Measurements from ENCODE around the gene SCG3.

The SCG3 gene

GRCh38 chr15:51678096-51678495, 3.2 kb upstream of the SCG3 start:
- no peak for DNase-seq (ENCODE audit: low read depth)

GRCh38 chr15:51680321-51680720, 982 bp upstream of the SCG3 start:
- no peak for DNase-seq (ENCODE audit: low read depth)

DNA sequence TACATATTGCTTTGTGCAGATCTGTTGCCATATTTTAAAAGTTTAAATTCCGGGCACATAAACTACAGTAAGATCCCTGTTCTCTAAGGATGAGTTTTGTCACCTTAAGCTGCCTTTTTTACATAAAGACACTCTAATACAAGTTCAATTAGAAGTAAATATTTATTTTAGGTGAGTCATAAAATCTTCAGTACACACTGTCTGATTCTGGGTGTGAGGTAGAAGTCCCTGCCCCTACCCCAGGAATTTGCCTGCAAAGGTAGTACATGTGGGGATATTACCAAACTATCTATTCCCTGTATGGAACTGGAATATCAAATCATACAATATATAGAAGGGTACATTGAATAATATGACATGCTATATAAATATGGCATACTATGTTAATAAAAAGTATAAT, 6.3 kb downstream of the SCG3 start:
- DNase-seq (ENCODE audit: low read depth): no peak

DNA sequence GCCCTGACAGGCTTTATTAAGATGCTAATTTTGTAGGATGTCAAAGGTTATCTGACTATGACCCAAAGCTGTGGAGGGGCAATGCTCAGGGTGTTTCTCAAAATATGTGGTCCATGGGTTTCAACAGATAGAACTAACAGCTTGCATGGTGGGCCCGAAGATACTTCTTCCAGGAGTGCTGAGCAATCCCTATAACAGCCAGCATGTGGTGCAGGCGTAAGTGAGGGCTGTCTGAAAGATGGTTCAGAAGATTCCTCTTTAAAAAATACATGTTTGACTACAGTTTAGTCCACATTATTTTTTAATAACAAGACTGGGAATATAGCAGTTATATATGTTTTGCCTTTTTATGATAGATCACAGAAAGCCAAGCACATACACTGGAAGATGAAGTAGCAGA, 7.6 kb downstream of the SCG3 start:
- DNase-seq (ENCODE audit: low read depth): no peak

- DNase-seq (ENCODE audit: low read depth): no peak
These were observed 10.9 kb downstream of the SCG3 start for GRCh38 chr15:51692154-51692553.

- no peak for DNase-seq (ENCODE audit: low read depth)
These were observed 15.3 kb downstream of the SCG3 start for GRCh38 chr15:51696566-51696965.

GRCh38 chr15:51697163-51697562, 15.9 kb downstream of the SCG3 start:
- no peak for DNase-seq (ENCODE audit: low read depth)

GRCh38 chr15:51699373-51699772, 18.1 kb downstream of the SCG3 start:
- no peak for DNase-seq (ENCODE audit: low read depth)

DNA sequence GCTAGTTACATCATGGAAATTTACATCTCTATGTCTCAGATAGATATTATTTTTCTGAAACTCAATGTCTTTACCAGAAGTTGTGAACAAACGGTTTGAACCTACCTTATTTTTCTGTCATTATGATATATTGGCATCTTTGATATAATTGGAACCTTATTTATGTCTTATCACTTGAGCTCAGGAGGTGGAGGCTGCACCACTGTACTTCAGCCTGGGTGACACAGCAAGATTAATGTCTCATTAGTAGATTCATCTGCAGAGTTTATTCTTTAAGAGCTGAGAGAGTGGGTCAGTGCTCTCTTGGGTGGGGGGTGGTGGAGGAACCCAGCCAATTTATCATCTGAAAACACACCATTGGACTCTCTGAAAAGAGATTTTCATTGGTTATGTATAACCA, 21.4 kb downstream of the SCG3 start:
- no peak for DNase-seq (ENCODE audit: low read depth)

GRCh38 chr15:51706291-51706690, 25.0 kb downstream of the SCG3 start:
- no peak for DNase-seq (ENCODE audit: low read depth)

GRCh38 chr15:51706926-51707608, 25.8 kb downstream of the SCG3 start:
- no peak for DNase-seq (ENCODE audit: low read depth)

- DNase-seq (ENCODE audit: low read depth): no peak
These were observed 26.7 kb downstream of the SCG3 start for GRCh38 chr15:51708013-51708412.

DNA sequence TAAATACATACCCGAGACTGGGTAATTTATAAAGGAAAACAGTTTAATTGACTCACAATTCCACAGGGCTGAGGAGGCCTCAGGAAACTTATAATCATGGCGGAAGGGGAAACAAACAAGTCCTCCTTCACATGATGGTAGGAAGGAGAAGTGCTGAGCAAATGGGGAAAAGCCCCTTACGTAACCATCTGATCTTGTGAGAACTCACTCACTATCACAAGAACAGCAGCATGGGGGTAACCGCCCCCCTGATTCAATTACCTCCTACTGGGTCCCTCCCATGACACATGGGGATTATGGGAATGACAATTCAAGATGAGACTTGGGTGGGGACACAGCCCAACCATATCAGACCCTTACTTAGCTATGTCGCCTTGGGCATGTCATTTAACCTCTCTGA, 27.7 kb downstream of the SCG3 start:
- no peak for DNase-seq (ENCODE audit: low read depth)

DNA sequence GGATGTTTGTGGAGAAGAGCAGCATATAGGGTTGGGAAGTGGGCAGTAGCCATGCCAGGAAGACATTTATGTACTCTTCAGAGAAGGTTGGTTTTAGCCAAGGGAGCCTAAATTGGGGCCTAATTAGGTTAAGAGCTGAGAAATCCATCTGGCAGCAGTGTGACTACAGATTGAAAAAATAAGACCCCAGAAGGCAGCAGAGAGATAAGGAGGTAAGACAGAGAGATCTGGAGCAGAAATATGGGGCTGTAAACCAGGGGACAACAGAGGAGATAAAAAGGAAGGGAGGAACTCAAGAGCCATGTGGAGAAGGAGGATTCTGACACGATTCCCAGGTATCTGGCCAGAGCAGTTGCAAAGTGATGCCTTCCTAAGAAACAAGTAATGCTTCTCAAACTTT, 32.9 kb downstream of the SCG3 start:
- no peak for DNase-seq (ENCODE audit: low read depth)

DNA sequence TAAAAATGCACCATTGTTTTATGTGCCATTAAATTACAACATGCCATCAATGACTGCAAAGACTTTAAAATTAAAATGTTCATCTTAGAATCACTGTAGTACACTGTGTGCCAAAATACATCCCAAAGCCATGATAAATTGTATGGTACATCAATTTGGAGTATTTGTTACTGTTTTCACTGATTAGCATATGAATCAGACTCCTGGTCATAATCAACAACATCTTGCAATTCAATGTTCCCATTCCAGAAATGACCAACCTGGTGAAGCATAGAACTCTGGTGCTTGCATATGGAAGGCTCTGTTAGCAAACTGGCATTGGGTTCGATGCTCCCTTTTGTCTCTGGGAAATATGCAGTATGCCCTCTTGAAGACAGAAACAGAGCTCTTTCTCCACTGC, 33.6 kb downstream of the SCG3 start:
- no peak for DNase-seq (ENCODE audit: low read depth)

- no peak for DNase-seq (ENCODE audit: low read depth)
These were observed 36.9 kb downstream of the SCG3 start for GRCh38 chr15:51718219-51718618.

DNA sequence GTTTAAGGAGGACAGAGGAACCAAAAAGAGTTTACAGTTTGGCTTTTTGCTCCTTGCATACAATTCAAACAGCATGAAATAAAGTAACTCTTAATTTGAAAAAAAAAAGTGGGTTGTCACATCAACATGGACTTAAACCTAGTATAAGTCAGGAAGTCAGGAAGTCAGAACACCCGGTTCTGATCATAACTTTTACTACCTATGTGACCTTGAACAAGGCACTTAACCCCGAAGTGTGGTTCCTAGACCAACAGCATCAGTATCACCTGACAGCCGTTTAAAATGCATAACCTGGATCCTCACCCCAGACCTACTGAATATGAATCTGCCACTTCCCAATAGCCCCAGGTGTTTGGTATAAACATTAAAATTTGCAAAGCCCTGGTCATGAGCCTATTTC, 37.4 kb downstream of the SCG3 start:
- no peak for DNase-seq (ENCODE audit: low read depth)

GRCh38 chr15:51720201-51720995, 39.1 kb downstream of the SCG3 start:
- DNase-seq (ENCODE audit: low read depth): no peak

DNA sequence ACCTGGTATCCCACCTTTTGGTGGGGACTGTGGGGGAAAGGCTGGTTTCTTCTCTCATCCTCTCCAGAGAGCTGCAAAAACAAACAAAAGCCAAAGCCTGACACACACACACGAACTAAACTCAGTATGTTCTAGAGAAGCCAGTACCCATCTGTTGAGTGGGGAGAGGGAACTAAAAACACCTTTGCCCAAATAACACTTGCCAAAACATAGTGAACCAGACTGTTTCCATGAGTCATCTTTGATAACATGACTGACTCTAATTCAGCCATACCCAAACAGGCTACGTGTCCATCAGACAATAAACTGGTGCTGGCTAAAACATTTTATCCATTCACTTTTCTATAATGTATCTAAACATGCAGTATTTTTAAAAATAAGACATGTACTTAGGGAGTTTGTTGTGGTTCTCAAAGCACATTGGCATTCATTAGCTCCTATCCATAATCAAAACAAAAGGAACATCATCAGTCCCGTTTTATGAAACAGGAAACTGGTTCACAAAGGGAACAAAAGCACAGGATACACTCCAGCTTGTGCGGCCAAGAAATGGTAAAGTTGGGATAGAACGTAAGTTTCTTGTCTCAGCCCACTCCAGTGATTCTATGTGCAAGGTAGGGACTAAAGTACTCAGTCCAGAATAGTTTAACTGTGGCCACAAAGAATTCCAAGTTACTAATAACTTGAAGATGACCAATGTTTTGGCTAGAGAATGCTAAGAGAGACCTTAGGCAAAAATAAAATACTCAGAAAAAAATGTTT, 40.1 kb downstream of the SCG3 start:
- no peak for DNase-seq (ENCODE audit: low read depth)

DNA sequence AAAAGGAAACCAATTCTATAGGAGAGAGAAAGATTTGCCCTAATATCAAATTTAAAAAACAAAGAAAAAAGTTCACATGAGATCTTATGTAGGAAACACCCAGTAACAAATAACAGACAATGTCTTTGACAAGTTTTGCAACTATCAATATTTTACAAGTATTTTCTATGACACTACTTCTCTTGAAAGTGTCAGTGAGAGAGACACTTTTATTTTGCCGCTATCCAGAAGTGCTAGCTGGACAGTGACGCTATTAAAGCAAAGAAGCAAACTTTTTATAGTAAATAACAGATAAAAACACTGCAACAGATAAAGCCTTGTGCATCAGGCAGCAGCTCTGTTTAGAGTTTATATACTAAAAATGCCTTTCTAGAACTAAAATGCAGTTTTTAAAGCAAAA, 42.9 kb downstream of the SCG3 start:
- no peak for DNase-seq (ENCODE audit: low read depth)

- no peak for DNase-seq (ENCODE audit: low read depth)
These were observed 43.4 kb downstream of the SCG3 start for GRCh38 chr15:51724673-51725072.

DNA sequence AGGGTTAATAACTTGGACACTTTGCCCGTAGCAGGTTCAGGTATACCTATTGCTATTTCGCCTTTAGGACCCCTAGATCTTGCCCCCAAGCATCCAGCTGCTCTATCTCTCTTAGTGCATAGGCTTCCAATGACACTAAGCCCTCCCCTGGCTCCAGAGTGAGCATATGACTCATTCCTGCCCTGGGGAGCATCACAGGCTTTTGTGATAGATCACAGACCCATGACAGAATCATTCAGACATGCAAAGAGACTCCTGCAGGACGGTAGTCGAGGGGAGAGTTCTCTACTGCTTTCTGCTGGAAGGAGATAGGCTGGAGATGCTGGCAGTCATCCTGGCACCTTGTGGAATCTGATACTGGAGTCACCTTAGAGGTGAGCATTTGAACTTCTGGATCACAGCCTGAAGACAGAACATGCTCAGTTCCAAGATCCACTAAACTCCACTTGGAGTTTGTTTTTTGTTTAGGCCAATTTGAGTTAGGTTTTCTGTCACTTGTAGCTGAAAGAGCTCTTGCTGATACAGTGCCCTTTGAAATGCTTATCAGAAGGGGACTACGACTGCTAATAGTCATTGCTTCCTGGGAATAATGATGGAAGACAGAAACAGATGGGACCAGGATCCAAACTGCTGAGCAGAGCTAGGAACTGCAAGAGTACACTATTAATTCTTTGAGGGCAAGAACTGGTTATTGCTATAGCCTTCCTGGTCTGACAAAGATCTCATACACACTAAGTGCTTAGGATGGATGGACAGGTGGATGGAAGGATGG, 45.2 kb downstream of the SCG3 start:
- no peak for DNase-seq (ENCODE audit: low read depth)
